HepG2 (cell line): ENCODE results near the gene SCN9A. TPM values are rescaled to one million over a fixed set of nuclear protein-coding genes. Genes with fewer than 3 reads are reported as not detected.

Experiments used
- ATAC-seq: fragments of 200-7000 bp; cut with Tn5 transposase; 3 replicates; pipeline ENCODE4 v1.9.1; 2020; ENCODE audit warnings: mild to moderate bottlenecking, moderate library complexity
- BruUV-seq: library from RNA; stranded (reverse); fragments of 400-500 nt; replicated peaks from 2 replicates; lab custom pipeline; 2021; lab: Mats Ljungman, UMichigan
- CTCF ChIA-PET: fragments of 300-600 bp; formaldehyde crosslinking; extraction: SDS; loops from one replicate; lab custom pipeline; 2021; ENCODE audit warnings: low total read pairs, inconsistent platforms, low intra/inter-chr PET ratio; lab: Yijun Ruan, JAX
- POLR2A ChIA-PET: fragments of 350-600 bp; sonication (Branson Sonifier 250); formaldehyde crosslinking; loops from one replicate; lab custom pipeline; 2020; ENCODE audit warnings: antibody characterized with exemption, inconsistent platforms; lab: Yijun Ruan, JAX
- DNase-seq: peaks from one replicate; pipeline ENCODE4 v3.0.0-alpha.2; 2015; ENCODE audit warnings: low spot score
- FAIRE-seq: peaks from 3 replicates; lab custom pipeline; 2011; peaks lifted over from hg19 to GRCh38; lab: Jason Lieb, UNC
- H2AFZ ChIP-seq: one replicate; pipeline ENCODE4 v1.6.1; 2011; ENCODE audit warnings: low read length, inconsistent platforms
- H3K27ac ChIP-seq: fragments of 300-600 bp; 3 replicates; pipeline ENCODE4 v1.8.0; 2011; ENCODE audit warnings: mixed run types, mild to moderate bottlenecking, mixed read lengths, low read length, inconsistent platforms; ENCODE audit not compliant: insufficient read depth; ENCODE audit errors: extremely low read length
- H3K27me3 ChIP-seq, 2 experiments: fragments of 200-600 bp in 1 of 2; 2 replicates in 1 of 2; 3 replicates in 1 of 2; pipeline versions ENCODE4 v1.6.0 to v1.8.0; 2011; ENCODE audit warnings: low read length in 2 of 2, mild to moderate bottlenecking in 2 of 2, moderate library complexity in 2 of 2, inconsistent platforms in 1 of 2; ENCODE audit not compliant: insufficient read depth in 2 of 2, control insufficient read depth in 1 of 2
- H3K36me3 ChIP-seq, 2 experiments: fragments of 200-600 bp in 1 of 2; replicated peaks in 1 of 2; 2 replicates in 1 of 2; 3 replicates in 1 of 2; pipeline versions ENCODE4 v1.5.1 to v1.8.0; 2011; ENCODE audit warnings: low read length in 2 of 2, inconsistent platforms in 1 of 2; ENCODE audit not compliant: insufficient read depth in 2 of 2, control insufficient read depth in 1 of 2
- H3K4me1 ChIP-seq: 2 replicates; pipeline ENCODE4 v1.5.1; 2012; ENCODE audit warnings: low read length, inconsistent platforms; ENCODE audit not compliant: insufficient read depth
- H3K4me2 ChIP-seq: 2 replicates; pipeline ENCODE4 v1.6.0; 2011; ENCODE audit warnings: low read depth, low read length, inconsistent platforms
- H3K4me3 ChIP-seq, 3 experiments: fragments of 200-600 bp in 1 of 3; sonication (generic), shearing (Covaris generic) in 1 of 3; replicated peaks in 1 of 3; 2 replicates each; pipeline ENCODE4 v1.5.1; 2011 to 2016; ENCODE audit warnings: low read length in 3 of 3, inconsistent platforms in 2 of 3, low read depth in 2 of 3, mild to moderate bottlenecking in 2 of 3, control low read depth in 1 of 3, mixed read lengths in 1 of 3; ENCODE audit not compliant: insufficient read depth in 1 of 3
- H3K79me2 ChIP-seq: one replicate; pipeline ENCODE4 v1.6.1; 2011; ENCODE audit warnings: low read length, inconsistent platforms; ENCODE audit not compliant: insufficient read depth
- H3K9ac ChIP-seq: 2 replicates; pipeline ENCODE4 v1.6.0; 2011; ENCODE audit warnings: mild to moderate bottlenecking, low read depth, low read length, inconsistent platforms; ENCODE audit not compliant: insufficient read depth
- H3K9me3 ChIP-seq: 2 replicates; pipeline ENCODE4 v1.5.1; 2012; ENCODE audit warnings: mild to moderate bottlenecking, low read length
- H4K20me1 ChIP-seq: 2 replicates; pipeline ENCODE4 v1.6.0; 2011; ENCODE audit warnings: inconsistent platforms, mild to moderate bottlenecking, low read length, moderate library complexity; ENCODE audit not compliant: insufficient read depth
- CREB1 ChIP-seq, 2 experiments: fragments of 450-650 bp in 1 of 2; IDR thresholded peaks; 2 replicates each; pipeline ENCODE4 v1.6.1; 2016 to 2017; ENCODE audit warnings: control low read depth in 1 of 2, mild to moderate bottlenecking in 1 of 2, missing compliant biosample characterization in 1 of 2, missing genetic modification characterization in 1 of 2
- ELF3 ChIP-seq: IDR thresholded peaks from 2 replicates; pipeline ENCODE4 v1.6.1; 2016; ENCODE audit warnings: missing genetic modification reagents, missing compliant biosample characterization
- FOSL1 ChIP-seq: sonication (generic); formaldehyde crosslinking; IDR thresholded peaks from 2 replicates; pipeline ENCODE4 v1.9.0; 2021; ENCODE audit warnings: missing genetic modification reagents, borderline replicate concordance
- FOSL2 ChIP-seq: sonication (generic); formaldehyde crosslinking; IDR thresholded peaks from 2 replicates; pipeline ENCODE4 v1.4.0; 2020; ENCODE audit warnings: missing genetic modification reagents
- HOXA7 ChIP-seq: sonication (generic); formaldehyde crosslinking; IDR thresholded peaks from 2 replicates; pipeline ENCODE4 v1.8.1; 2022; ENCODE audit warnings: mild to moderate bottlenecking, missing genetic modification reagents, moderate library complexity
- JUND ChIP-seq: sonication (generic); formaldehyde crosslinking; IDR thresholded peaks from 2 replicates; pipeline ENCODE4 v1.8.0; 2022; ENCODE audit warnings: mild to moderate bottlenecking, missing genetic modification reagents
- STAG1 ChIP-seq: sonication (generic); formaldehyde crosslinking; IDR thresholded peaks from 2 replicates; pipeline ENCODE4 v1.4.0; 2020; ENCODE audit warnings: missing genetic modification reagents
- TAF1 ChIP-seq: sonication (generic); formaldehyde crosslinking; IDR thresholded peaks from 2 replicates; pipeline ENCODE4 v1.4.0; 2020; ENCODE audit warnings: missing genetic modification reagents
- TEAD3 ChIP-seq: optimal IDR thresholded peaks from 2 replicates; pipeline ENCODE3; 2016; ENCODE audit warnings: borderline replicate concordance
- ZBTB21 ChIP-seq: sonication (generic); formaldehyde crosslinking; IDR thresholded peaks from 2 replicates; pipeline ENCODE4 v1.4.0; 2020; ENCODE audit warnings: missing genetic modification reagents
- ZNF230 ChIP-seq: sonication (generic); formaldehyde crosslinking; IDR thresholded peaks from 2 replicates; pipeline ENCODE4 v1.4.0; 2020; ENCODE audit warnings: mild to moderate bottlenecking, missing genetic modification reagents
- ZNF232 ChIP-seq: sonication (generic); formaldehyde crosslinking; IDR thresholded peaks from 2 replicates; pipeline ENCODE4 v1.4.0; 2020; ENCODE audit warnings: missing genetic modification reagents, borderline replicate concordance
- ZNF556 ChIP-seq: sonication (generic); formaldehyde crosslinking; IDR thresholded peaks from 2 replicates; pipeline ENCODE4 v1.4.0; 2020; ENCODE audit warnings: mild to moderate bottlenecking, missing genetic modification reagents, borderline replicate concordance
- ZNF878 ChIP-seq: sonication (generic); formaldehyde crosslinking; IDR thresholded peaks from 2 replicates; pipeline ENCODE4 v1.8.1; 2023; ENCODE audit warnings: mild to moderate bottlenecking, missing genetic modification reagents, moderate library complexity
- WGBS: methylation state at CpG from one replicate; pipeline ENCODE4 v1.1.6; 2017; ENCODE audit warnings: low lambda C conversion rate; 5-methylcytosine and 5-hydroxymethylcytosine counted together
- in situ Hi-C: cut with HindIII; loops from 2 replicates; pipeline ENCODE4 v1.10.0; 2017; ENCODE audit warnings: low pct_unique_long_range_greater_than_20kb; ENCODE audit not compliant: extremely low pct_ligation_motif_present
- intact Hi-C: fragments of 100-400 bp; cut with micrococcal nuclease; formaldehyde crosslinking; loops from one replicate; pipeline ENCODE4 v1.10.0; 2022; ENCODE audit not compliant: unreplicated experiment
- polyA plus RNA-seq, 8 experiments: library from polyadenylated mRNA; depleted of rRNA in 3 of 8; stranded (reverse) in 7 of 8; unstranded in 1 of 8; fragments of >200 nt; fragmentation: Illumina TruSeq in 4 of 8; extraction: Trizol in 4 of 8; gene quantifications; 2 replicates each; pipeline versions ENCODE4 v1.2.1 to v1.2.3, GENCODE V29; 2011 to 2016; ENCODE audit warnings: low read depth in 4 of 8, missing spikeins in 1 of 8, mixed read lengths in 1 of 8; ENCODE audit not compliant: insufficient read depth in 1 of 8
- total RNA-seq, 5 experiments: library from RNA; depleted of rRNA; stranded (reverse); fragments of >200 nt; fragmentation: Illumina TruSeq; extraction: Trizol; gene quantifications; 2 replicates each; pipeline ENCODE4 v1.2.3, GENCODE V29; 2016; ENCODE audit warnings: low read depth in 1 of 5
- TF ChIP-seq, protein P1 (sequence below): sonication (generic); formaldehyde crosslinking; IDR thresholded peaks from 2 replicates; pipeline ENCODE4 v1.5.0; 2020; ENCODE audit warnings: mild to moderate bottlenecking, missing genetic modification reagents, moderate library complexity

Gene SCN9A
- total and polyA plus RNA-seq, 2 of the 13 experiments (the other 11 are each of a cell fraction or from before 2014, with no cell fraction given), result 15.3 to 24.3 TPM

DNA sequence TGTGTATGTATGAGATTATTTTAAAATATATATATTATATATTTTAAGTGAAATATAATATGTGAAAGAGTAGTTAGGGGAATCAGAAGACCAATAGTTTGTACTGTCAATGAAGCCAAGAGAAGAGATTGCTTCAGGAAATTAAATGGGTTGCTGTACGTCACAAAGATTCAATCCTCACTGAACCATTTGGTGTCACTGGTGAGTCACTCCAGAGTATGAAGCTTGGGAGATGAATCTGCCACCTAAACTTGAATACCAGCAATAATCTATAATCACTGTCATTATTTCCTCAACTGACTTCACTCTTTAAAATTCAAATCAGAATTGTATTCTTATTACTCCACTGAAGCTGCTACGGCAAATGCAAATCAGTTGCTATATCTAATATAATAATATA, 41.9 kb upstream of the SCN9A start:
- H4K20me1 ChIP-seq, result no peaks in the 10 kb centered on the region
- H3K27ac ChIP-seq, result no peak overlapping the region
- FAIRE-seq, result no peak
- H3K4me3 ChIP-seq, result no peak overlapping the region; a peak in 1 of 6 replicates
- H3K9ac ChIP-seq, result no peak overlapping the region
- H3K4me2 ChIP-seq, result no peak overlapping the region; the same call in 1 of the 2 replicates
- peak; percentile 70 for ATAC-seq
- BruUV-seq, result no TSS peak
- H3K4me1 ChIP-seq, result peaks cover 30% of the 10 kb centered on the region
- in situ Hi-C loops (loop anchor here (5.0 kb wide), 1 partner anchor 465 kb away; the partner anchor contains the start of gene TTC21B), intact Hi-C loops (loop anchor here (2.0 to 5.0 kb wide), 4 partner anchors 40 to 1015 kb away; partner anchors contain the start of genes SCN9A and TTC21B)
- 47% methylated on average over 2 of the region's 2 CpGs for WGBS
- H2AFZ ChIP-seq, result no peak overlapping the region
- no peaks in the 10 kb centered on the region for H3K27me3 ChIP-seq
- TF ChIP-seq ZNF232 (CRISPR knock-in tag) (no peak), ZNF556 (CRISPR knock-in tag) (no peak), ZBTB21 (CRISPR knock-in tag) (0 out of 2 replicates have a peak, but pooled peaks have one; percentile 49), ZNF230 (no peak), JUND (CRISPR knock-in tag) (no peak), TAF1 (CRISPR knock-in tag) (no peak), TEAD3 (CRISPR knock-in tag) (peak; percentile 16), FOSL1 (no peak), HOXA7 (CRISPR knock-in tag) (no peak), ELF3 (CRISPR knock-in tag) (0 out of 2 replicates have a peak, but pooled peaks have one; percentile 30), FOSL2 (CRISPR knock-in tag) (peak; percentile 22; the same call in 1 of the 2 replicates), CREB1 (IDR thresholded peaks at IDR 0.05) (peak; percentile 75), CREB1 (CRISPR knock-in tag; IDR thresholded peaks at IDR 0.05) (no peak), ZNF878 (CRISPR knock-in tag) (no peak), STAG1 (CRISPR knock-in tag) (peak; percentile 52)
- TF ChIP-seq, protein P1, sequence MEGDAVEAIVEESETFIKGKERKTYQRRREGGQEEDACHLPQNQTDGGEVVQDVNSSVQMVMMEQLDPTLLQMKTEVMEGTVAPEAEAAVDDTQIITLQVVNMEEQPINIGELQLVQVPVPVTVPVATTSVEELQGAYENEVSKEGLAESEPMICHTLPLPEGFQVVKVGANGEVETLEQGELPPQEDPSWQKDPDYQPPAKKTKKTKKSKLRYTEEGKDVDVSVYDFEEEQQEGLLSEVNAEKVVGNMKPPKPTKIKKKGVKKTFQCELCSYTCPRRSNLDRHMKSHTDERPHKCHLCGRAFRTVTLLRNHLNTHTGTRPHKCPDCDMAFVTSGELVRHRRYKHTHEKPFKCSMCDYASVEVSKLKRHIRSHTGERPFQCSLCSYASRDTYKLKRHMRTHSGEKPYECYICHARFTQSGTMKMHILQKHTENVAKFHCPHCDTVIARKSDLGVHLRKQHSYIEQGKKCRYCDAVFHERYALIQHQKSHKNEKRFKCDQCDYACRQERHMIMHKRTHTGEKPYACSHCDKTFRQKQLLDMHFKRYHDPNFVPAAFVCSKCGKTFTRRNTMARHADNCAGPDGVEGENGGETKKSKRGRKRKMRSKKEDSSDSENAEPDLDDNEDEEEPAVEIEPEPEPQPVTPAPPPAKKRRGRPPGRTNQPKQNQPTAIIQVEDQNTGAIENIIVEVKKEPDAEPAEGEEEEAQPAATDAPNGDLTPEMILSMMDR (CRISPR knock-in tag), result peak; percentile 55
- H3K9me3 ChIP-seq, result no peaks in the 10 kb centered on the region
- peak; percentile 70 for DNase-seq
- CTCF ChIA-PET, result interaction anchor here (1.4 to 1.5 kb wide), 2 partner anchors 99 to 360 kb away, joined by 3 to 8 read pairs; no protein-coding TSS in a partner anchor
- POLR2A ChIA-PET, result interaction anchor here (0.6 kb wide), 2 partner anchors 42 to 1763 kb away, joined by 3 read pairs; no protein-coding TSS in a partner anchor
- H3K79me2 ChIP-seq, result no peaks in the 10 kb centered on the region
- H3K36me3 ChIP-seq, result no peaks in the 10 kb centered on the region
